Heart left ventricle (tissue), 13 donors: ENCODE data around the gene CTSH.

Experiments
- CTCF ChIP-seq, 12 donors: fragments of 200-600 bp; sonication (generic) in 4 of 12; IDR thresholded peaks; one replicate each; pipeline versions ENCODE4 v1.5.0 to v1.8.0; 2018 to 2022; ENCODE audit warnings: antibody characterized with exemption in 12 of 12, mild to moderate bottlenecking in 5 of 12
- POLR2A ChIP-seq, 2 donors: fragments of 450-650 bp; IDR thresholded peaks; one replicate each; pipeline ENCODE4 v1.6.1; 2017; ENCODE audit warnings: antibody characterized with exemption in 2 of 2, mild to moderate bottlenecking in 2 of 2, moderate library complexity in 2 of 2
- donor health status: ischemic (EF 13 %, LVEDD 7.1; RV severe dilation, severe dysfunction).
- donor health status: DM: no; HTN: yes; CAD: no.
- donor health status: DM: no; HTN: no; CAD: no.
- donor health status: ischemic (EF 25% LVEDD 6.9; RV normal size, moderate dysfunction).
- donor health status: ischemic (EF 25% LVEDD 5.7; RV mildly dilated, moderate dysfunction).
- donor health status: ischemic (EF 35%, LVEDD 5.7; RV mildly dilated, moderate dysfunction).
- donor health status: nonischemic (EF 11% LVEDD 7.7; RV severe dilation, severe dysfunction).
- donor health status: DM: yes; HTN: yes; CAD: no.
- donor health status: PGD.
- donor health status: ischemic (EF 29% LVEDD 5.4; RV normal size, mild dysfunction).
- donor health status: nonischemic (EF 23%, LVEDD 6.1; RV moderate dilation, normal function).

- TF ChIP-seq POLR2A (IDR thresholded peaks at IDR 0.05) = no peak
- no peak for TF ChIP-seq CTCF (IDR thresholded peaks at IDR 0.05)
Observed at GRCh38 chr15:78983146-78983918, 38.5 kb upstream of the CTSH start.
